AG04449 (cell line): ENCODE results near the gene PLPPR3.
A peak's percentile ranks its signal among the peaks of the same experiment; 100 is the strongest.

Experiments used
- CTCF ChIA-PET: fragments of 350-600 bp; formaldehyde crosslinking; extraction: SDS; loops from one replicate; lab custom pipeline; 2021; ENCODE audit warnings: antibody characterized with exemption; lab: Yijun Ruan, JAX
- POLR2A ChIA-PET: fragments of 400-600, 350-600 bp; formaldehyde crosslinking; extraction: SDS; loops from one replicate; lab custom pipeline; 2020; ENCODE audit warnings: antibody characterized with exemption, inconsistent platforms; lab: Yijun Ruan, JAX
- DNase-seq: peaks from one replicate; pipeline ENCODE4 v3.0.0-alpha.2; 2010; ENCODE audit warnings: low read depth, low spot score
- H3K4me3 ChIP-seq: 2 replicates; pipeline ENCODE4 v1.5.1; 2011; ENCODE audit warnings: low read depth, mild to moderate bottlenecking, control low read depth, low read length
- TF ChIP-seq, protein P1 (sequence below): IDR thresholded peaks from one replicate; pipeline ENCODE4 v1.5.1; 2011; ENCODE audit warnings: mild to moderate bottlenecking, moderate library complexity, low read length, control low read depth, inconsistent platforms; ENCODE audit not compliant: insufficient read depth; ENCODE audit errors: missing control alignments

The PLPPR3 gene

DNA sequence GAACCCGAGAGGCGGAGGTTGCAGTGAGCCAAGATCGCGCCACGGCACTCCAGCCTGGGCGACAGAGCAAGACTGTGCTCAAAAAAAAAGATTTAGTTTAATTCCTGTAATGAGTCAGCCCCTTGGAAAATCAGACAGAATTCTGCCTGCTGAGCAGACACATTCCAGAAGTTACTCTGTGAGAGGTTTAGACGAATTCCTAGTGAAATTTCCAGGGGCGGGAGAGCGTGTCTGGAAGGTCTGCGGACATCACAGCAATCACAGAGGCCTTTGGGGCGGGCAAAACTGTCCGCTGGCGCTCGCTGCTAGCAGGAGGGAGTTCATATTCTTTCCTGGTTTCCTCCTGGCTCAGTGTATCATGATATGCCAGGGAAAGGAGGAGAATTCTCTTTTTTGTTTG, 53.3 kb downstream of the PLPPR3 start:
- TF ChIP-seq, protein P1, sequence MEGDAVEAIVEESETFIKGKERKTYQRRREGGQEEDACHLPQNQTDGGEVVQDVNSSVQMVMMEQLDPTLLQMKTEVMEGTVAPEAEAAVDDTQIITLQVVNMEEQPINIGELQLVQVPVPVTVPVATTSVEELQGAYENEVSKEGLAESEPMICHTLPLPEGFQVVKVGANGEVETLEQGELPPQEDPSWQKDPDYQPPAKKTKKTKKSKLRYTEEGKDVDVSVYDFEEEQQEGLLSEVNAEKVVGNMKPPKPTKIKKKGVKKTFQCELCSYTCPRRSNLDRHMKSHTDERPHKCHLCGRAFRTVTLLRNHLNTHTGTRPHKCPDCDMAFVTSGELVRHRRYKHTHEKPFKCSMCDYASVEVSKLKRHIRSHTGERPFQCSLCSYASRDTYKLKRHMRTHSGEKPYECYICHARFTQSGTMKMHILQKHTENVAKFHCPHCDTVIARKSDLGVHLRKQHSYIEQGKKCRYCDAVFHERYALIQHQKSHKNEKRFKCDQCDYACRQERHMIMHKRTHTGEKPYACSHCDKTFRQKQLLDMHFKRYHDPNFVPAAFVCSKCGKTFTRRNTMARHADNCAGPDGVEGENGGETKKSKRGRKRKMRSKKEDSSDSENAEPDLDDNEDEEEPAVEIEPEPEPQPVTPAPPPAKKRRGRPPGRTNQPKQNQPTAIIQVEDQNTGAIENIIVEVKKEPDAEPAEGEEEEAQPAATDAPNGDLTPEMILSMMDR: no peak
- no peak overlapping the region for H3K4me3 ChIP-seq
- DNase-seq: peak; percentile 45
- ChIA-PET CTCF (interaction anchor here (0.6 to 3.0 kb wide), 9 partner anchors 8 to 213 kb away, joined by 3 to 19 read pairs (median 17); no protein-coding TSS in a partner anchor), POLR2A (no interaction called here)

DNA sequence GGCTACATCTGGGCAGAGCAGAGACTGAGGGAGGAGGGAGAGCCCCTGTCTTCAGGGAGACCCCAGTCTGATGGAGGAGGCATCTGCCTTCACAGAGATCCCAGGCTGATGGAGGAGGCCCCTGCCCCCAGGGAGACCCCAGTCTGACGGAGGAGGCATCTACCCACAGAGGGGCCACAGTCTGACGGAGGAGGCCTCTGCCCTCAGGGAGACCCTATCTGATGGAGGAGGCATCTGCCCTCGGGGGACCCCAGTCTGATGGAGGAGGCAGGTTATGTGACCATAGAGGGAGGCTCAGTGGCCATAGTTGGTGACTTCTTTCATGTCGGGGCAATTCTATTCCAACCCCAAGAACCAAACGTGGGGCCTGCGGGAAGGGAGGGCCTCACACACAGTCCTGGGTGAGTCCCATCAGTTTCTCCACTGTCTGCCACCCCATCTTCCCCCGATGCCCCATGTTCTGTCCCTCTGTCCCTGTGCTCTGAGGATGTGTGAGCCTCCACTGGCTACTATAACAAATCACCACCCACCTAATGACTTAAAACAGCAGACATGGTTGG, 56.5 kb downstream of the PLPPR3 start:
- DNase-seq: no peak
- CTCF ChIA-PET: interaction anchor here (1.0 to 1.6 kb wide), 2 partner anchors 12 to 93 kb away, joined by 3 to 5 read pairs; no protein-coding TSS in a partner anchor
- POLR2A ChIA-PET: no interaction called here
- no peak overlapping the region for H3K4me3 ChIP-seq
- TF ChIP-seq, protein P1: no peak

DNA sequence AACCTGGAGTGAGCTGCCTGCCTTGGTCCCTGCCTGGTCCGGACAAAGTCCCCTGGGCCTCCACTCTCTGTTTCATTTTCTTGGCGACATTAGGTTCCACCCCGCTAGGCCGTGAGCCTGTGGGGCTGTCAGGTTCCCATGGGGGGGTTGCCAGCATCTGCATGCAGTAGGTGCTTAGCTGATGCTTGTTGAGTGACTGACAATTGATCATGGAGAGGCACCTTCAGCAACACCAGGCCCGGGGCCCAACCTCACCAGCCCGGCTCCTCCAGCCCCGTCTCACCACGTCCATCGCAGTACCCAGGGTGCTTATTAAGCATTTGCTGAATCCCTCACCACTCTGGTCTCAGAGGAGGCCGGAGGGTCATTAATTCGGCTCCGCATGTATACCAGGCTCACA, 57.5 kb downstream of the PLPPR3 start:
- TF ChIP-seq, protein P1: no peak
- POLR2A ChIA-PET: no interaction called here
- CTCF ChIA-PET: interaction anchor here (1.0 to 1.6 kb wide), 2 partner anchors 10 to 11 kb away, joined by 3 to 5 read pairs; no protein-coding TSS in a partner anchor
- no peak for DNase-seq
- H3K4me3 ChIP-seq: no peak overlapping the region

DNA sequence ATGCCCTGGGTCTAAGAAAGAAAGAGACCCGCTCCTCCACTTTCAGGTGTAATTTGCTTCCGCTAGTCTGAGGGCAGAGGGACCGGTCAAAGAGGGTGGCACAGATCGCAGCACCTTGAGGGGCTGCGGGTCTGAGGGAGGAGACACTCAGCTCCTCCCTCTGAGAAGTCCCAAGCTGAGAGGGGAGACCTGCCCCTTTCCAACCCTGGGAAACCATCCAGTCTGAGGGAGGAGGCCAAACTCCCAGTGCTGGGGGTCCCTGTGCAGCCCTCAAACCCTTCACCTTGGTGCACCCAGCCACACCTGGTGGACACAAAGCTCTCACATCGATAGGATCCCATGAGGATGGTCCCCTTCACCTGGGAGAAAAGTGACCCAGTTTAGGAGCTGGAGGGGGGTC, 57.9 kb downstream of the PLPPR3 start:
- no peak overlapping the region for H3K4me3 ChIP-seq
- TF ChIP-seq, protein P1: no peak
- ChIA-PET CTCF (interaction anchor here (1.0 to 1.6 kb wide), 2 partner anchors 11 kb away, joined by 3 to 5 read pairs; no protein-coding TSS in a partner anchor), POLR2A (no interaction called here)
- DNase-seq: no peak

DNA sequence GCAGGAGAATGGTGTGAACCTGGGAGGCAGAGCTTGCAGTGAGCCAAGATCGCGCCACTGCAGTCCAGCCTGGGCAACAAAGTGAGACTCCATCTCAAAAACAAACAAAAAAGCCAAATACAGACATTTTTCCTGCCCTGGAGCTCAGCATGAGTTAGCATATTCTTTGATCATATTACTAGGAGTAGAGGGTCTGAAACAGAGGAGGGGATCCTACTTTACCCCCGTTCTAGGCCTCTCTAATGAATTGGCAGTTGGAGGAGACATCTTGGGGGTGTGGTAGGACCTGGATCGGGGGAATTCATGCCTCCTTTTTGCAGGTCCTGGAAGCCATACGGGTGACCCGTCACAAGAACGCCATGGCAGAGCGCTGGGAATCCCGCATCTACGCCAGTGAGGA, 58.6 kb downstream of the PLPPR3 start:
- TF ChIP-seq, protein P1: no peak
- H3K4me3 ChIP-seq: no peak overlapping the region
- no peak for DNase-seq
- ChIA-PET POLR2A (no interaction called here), CTCF (interaction anchor here (1.2 kb wide), 1 partner anchor 8 kb away, joined by 4 read pairs; no protein-coding TSS in a partner anchor)
